GM18909 (cell line): ENCODE results near the gene OLFM3.

Experiments
- ATAC-seq: cut with Tn5 transposase; IDR thresholded peaks from one replicate; pipeline ENCODE4 v1.9.1; 2021; ENCODE audit warnings: mild to moderate bottlenecking; ENCODE audit not compliant: unreplicated experiment, poor library complexity

Gene OLFM3

DNA sequence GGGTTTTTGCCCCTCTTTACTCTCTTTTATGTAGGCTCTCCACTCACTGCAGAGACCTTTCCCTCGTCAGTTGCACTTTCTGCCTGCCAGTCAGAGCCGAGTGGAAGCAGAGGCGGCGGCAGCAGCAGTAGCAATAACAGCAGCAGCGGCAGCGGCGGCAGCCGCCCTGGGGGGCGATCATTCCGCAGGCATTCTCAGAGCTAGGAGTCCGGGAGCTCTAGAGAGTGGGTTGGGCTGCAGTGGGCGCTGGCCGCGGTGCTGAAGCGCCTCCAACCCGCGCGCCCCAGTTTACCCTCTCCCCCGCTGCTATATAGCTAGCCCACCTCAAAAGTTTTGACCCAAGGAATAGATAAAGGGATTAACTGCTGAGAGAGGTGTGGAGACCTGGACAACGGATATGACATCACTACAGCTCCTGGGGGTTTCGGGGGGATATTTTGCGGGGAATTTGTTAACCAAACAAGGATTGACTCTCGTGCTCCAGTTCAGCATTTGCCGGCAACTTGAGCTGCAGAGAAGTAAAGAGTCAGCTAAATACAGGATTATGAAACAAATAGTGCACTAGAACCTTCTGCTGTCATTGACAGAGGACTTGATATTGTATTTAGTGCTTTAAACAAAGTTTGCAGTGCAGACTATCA is at the start of gene OLFM3:
Gene OLFM3, minus strand, starts transcription at position 102 of the 641 bp plus-strand sequence.
- ATAC-seq, result no peak

DNA sequence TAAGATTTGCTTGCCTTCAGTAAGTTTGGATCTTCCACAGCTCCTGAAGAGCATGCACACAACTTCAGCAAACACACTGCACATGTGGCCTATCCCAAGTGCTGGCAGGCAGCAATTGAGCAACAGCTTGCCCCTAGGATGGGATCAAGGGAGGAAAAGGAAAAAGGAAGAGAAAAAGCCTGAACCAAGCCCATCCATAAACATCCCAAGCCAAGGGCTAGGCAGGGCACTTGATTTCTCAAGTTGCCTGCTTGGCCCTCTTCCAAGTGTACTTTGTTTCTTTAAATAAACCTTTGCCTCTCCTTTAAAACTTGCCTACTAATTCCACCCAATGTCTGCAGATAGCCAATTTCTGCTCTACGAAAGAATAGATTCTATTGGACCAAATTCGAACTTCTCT is 49.0 kb upstream of the OLFM3 start:
- ATAC-seq, result no peak

- peak; percentile 87 for ATAC-seq
Measured at GRCh38 chr1:102032534-102032933, 35.8 kb upstream of the OLFM3 start.

- no peak for ATAC-seq
Measured at GRCh38 chr1:102019530-102019929, 22.8 kb upstream of the OLFM3 start.

GRCh38 chr1:102015728-102016127 is 19.0 kb upstream of the OLFM3 start:
- ATAC-seq, result no peak

- ATAC-seq, result no peak
Measured at GRCh38 chr1:102002057-102002456, 5.3 kb upstream of the OLFM3 start.

- peak; percentile 41 for ATAC-seq
Measured at GRCh38 chr1:101995984-101996745, 561 bp downstream of the OLFM3 start.

DNA sequence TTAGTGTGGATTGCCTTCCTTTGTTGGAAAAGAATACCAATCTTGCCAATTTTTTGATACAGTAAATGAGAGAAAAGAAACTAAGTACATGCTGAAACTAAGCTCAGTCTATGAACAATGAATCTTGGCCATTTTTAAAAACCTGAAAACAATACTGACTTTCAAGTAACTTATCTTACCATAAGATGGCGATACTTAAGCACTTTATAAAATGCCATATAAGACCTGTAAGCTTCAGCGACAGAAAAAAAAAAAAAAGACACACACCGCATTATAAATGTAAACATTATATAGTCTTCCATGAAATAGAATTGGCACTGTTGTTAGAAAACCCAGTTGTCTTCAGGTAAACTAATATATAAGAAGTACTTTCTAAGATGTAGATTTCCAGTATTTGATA is 3.0 kb downstream of the OLFM3 start:
- ATAC-seq, result no peak

DNA sequence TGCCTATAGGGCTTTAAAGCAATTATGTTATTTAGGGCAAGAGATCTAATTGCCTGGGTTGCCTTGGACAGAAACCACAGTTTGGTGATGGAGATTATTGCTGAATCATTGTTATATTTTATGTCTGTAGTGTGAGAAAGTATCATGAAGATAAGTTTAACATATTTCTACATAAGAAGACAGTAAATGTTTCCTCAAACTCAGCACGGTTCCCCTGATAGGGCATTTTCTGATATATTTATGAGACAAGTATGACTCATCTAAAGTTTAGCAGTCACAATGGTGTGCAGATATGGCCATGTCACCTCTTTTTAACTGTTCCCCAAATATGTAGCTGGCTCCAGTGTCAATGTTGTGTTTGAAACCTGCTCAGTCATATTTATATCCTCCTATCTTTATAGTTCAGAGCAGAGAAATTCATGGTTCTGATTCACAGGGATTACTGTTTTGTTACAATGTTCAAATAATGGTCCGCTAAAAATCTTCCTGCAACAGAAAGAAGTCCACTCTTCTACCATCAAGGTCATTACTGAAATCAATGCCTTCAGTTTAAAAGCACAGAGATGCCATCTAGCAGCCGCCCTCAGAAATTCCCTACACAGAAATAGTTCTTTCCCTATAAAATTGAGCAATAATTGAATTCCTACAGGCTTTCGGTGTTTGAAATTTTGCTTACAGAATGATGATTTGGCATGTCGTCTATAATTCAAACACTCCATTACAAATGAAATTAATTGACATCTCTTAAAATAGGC is 3.7 kb downstream of the OLFM3 start:
- no peak for ATAC-seq

GRCh38 chr1:101980974-101981373 is 15.8 kb downstream of the OLFM3 start:
- no peak for ATAC-seq

GRCh38 chr1:101977266-101977665 is 19.5 kb downstream of the OLFM3 start:
- ATAC-seq, result no peak

- ATAC-seq, result no peak
Measured at GRCh38 chr1:101976161-101976560, 20.6 kb downstream of the OLFM3 start.

DNA sequence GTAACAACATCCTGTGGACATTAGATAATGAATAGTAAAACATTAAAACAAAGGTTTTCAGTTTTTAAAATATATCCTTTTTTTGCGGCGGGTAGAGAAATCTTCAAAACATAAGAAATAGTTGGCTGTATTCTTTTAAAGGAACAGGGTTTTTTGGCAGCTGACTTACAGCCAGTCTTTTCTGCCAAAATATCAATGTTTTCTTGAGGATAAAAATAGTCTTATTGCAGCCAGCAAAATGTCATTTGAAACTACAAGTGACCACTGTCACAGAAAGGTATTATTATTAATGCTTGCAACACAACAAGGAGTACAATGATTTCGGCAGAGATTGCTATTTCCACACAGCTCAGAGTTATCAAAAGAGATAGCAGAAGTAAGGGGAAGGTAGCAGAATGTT is 21.4 kb downstream of the OLFM3 start:
- no peak for ATAC-seq

- no peak for ATAC-seq
Measured at GRCh38 chr1:101974599-101975274, 22.0 kb downstream of the OLFM3 start.

- no peak for ATAC-seq
Measured at GRCh38 chr1:101971304-101971703, 25.4 kb downstream of the OLFM3 start.

DNA sequence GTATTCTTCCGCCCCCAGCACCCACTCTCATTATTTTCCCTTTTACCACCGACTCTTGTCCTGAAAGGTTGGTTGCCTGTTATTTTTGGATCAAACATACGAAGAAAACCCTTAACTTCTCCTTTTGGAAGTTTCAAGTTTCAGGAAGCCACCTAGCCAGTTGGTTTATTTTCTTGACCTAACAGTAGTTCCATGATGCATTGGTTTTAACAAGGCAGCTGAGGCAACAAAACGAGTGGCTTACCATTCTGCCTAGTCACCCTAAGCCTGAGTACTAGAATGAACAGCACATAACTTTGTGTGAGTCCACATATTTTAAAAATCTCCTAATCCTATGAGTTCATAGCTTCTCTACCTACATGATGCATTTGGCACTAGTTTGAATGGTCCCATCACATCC is 28.9 kb downstream of the OLFM3 start:
- no peak for ATAC-seq

GRCh38 chr1:101965341-101965740 is 31.4 kb downstream of the OLFM3 start:
- no peak for ATAC-seq

- no peak for ATAC-seq
Measured at GRCh38 chr1:101964708-101965107, 32.0 kb downstream of the OLFM3 start.

DNA sequence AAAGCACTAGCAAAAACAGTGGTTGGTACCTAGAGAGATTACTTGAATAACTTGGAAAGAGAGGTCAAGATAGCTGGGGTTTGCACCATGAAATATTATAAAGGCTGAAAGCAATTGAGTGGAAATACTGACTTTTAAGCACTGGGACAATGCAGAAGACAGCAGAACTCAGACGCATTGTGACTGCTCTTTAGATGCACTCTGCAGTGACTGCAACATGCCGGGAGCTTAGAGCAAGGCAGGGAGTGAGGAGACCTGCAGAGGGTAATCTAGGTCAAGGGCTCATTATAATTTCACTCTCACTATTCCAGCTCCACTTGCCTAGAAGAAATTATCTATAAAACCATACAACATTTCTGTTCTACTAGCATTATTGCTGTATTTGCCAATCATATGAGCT is 36.6 kb downstream of the OLFM3 start:
- no peak for ATAC-seq

DNA sequence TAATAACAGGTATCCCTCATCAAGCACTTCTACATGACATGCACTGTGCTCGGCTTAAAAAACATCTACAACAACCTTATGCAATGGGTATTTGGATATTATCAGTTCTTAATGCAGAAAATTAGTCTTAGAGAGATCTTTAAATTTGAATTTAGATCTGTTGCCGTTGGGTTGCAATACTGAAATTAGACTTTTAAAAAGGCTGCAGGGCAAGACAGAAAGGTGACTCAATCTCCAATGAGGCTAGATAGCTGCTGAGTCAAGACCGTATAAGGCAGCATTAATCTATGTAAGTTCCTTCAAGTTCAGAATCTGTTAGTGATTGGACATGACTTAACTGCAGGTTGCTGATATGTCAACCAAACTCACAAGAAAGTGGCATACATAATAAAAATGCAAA is 37.3 kb downstream of the OLFM3 start:
- ATAC-seq, result no peak

- no peak for ATAC-seq
Measured at GRCh38 chr1:101957771-101958170, 39.0 kb downstream of the OLFM3 start.
